ENCODE measurements around the gene ARHGDIA.
A peak's percentile ranks its signal among the peaks of the same experiment; 100 is the strongest.

Gene ARHGDIA

DNA sequence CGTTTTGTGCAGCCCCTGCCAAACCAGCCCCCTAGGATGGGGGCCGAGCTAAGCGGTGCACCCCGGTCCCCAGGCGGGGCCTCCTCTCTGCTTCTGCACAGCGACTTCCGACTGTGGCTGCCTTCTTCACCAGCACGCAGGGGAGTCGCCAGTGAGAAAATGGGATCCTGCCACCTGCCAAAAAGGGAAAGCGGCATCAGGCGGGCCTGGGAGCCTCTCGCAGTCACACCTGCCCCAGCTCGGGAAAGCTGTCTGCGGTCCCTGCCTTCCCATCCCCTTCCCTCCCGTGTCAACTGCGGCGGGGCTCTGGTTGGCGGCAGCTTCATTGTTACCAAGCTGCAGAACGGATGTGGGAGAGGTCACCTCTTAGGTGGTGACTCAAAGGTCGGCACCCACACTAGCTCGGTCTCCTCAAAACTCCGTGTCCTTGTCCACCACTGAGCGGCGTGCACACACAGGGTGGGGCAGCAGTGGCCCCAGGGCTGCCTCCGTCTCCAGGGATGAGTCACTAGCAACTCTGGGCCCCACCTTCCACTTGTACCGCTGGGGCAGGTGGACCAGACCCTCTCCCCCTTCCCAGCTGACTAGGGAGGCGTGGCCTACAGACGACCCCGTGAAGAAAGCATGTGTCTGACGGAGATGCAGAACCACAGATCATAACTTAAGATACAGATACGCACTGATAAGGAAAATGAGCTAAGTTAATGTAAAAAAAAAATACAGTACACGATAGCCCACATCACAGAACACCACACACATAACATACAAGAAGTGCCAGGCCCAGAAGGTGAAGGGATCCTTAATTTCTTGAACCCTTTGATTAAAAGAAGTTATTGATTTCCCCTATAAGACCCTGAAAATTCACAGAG is 41.5 kb upstream of the ARHGDIA start:
- TF ChIP-seq SPI1 (IDR thresholded peaks at IDR 0.05; ENCODE audit: low read depth, low read length) (no peak), POU2F2 (IDR thresholded peaks at IDR 0.05; ENCODE audit: low read depth, low read length) (no peak), TAF1 (IDR thresholded peaks at IDR 0.05; ENCODE audit: low read depth, low read length) (no peak), PAX5 (IDR thresholded peaks at IDR 0.05; ENCODE audit: insufficient read depth, low read length, severe bottlenecking) (no peak), POLR2AphosphoS5 (IDR thresholded peaks at IDR 0.05; ENCODE audit: low read depth, low read length) (no peak), POLR2A (IDR thresholded peaks at IDR 0.05; ENCODE audit: low read depth, low read length) (no peak)
- FAIRE-seq = no peak
- DNase-seq (ENCODE audit: insufficient read length, low spot score) = no peak

DNA sequence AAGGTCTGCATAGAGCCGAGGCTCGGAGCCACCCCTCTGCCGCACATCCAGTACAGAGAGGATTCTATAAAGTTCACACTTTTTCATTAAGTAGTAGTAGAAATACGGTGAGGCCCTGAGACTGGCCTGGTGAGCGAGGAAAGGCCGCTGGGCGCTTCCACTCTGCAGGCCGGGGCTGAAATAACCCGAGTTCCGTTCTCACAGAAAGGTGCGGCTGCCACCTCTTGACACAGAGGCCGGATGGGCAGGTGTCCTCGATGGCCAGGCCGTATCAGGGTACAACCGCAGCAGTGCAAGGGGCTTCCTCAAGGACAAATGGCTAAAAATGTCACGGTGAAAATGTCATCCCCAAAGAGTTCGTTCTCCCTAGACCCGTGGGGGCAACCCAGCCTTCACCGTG is 40.8 kb upstream of the ARHGDIA start:
- no peak for FAIRE-seq
- no peak for DNase-seq (ENCODE audit: insufficient read length, low spot score)
- TF ChIP-seq SPI1 (IDR thresholded peaks at IDR 0.05; ENCODE audit: low read depth, low read length) (no peak), POU2F2 (IDR thresholded peaks at IDR 0.05; ENCODE audit: low read depth, low read length) (0 out of 2 replicates have a peak, but pooled peaks have one; percentile 39)

DNA sequence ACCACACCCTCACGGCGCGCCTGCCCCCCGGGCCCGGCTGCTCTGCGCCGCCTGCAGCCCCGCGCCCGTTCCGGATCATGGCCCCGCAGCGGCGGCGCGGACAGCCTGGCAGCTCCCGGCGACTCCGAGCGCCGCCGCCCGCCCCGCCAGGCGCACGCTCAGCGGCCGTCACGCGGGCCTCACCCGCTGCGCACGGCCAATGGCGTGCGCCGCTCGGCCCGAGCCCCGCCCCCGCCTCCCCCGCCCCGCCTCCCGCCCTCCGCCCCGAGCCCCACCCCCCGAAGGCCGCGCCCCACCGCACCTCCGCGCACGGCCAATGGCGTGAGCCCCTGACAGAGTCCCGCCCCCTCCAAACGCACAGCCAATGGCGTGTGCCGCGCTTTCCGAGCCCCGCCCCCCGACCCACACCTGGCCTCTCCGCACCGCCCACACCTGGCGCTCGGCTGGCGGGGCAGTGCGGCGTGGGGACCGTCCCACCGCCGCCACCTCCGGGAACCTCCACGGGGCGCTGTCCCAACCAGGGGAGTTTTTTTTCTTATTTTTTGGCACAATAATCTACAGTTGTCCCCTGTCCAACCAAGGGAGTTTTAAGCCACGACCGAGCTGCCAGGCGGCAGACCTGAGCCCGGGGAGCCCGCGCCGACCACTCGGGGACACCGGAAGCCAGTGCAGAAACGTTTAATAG is 40.3 kb upstream of the ARHGDIA start, which contains the start of gene PCYT2:
Gene PCYT2 (minus strand): TSS at position 123 of the 685 bp plus-strand sequence. CDS start 44 bp downstream, at position 79.
- peak; percentile 94 for FAIRE-seq

DNA sequence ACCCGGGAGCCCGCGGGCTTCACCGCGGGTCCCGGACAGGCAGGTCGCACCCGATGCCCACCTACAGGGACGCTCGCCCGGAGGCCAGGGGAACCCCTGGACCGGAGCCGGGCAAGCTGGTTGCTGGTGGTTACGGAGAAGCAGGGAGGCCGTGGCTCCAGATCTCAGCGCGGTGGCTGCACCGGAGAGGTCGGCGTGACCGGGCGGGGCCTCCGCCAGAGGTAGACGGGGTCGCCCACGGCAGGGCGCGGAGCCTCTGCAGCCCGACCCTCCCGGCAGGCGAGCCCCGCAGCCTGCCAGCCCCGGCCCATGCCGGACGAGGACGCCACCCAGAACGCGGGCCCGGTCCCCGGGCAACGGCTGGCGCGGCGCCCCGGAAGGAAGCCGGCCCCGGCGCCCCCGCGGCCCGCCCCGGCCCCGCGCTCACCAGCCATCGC is 39.7 kb upstream of the ARHGDIA start:
- FAIRE-seq = peak; percentile 80
- DNase-seq (ENCODE audit: insufficient read length, low spot score) = no peak
- TF ChIP-seq POLR2AphosphoS5 (IDR thresholded peaks at IDR 0.05; ENCODE audit: low read depth, low read length) (no peak), SPI1 (IDR thresholded peaks at IDR 0.05; ENCODE audit: low read depth, low read length) (no peak), TAF1 (IDR thresholded peaks at IDR 0.05; ENCODE audit: low read depth, low read length) (no peak), PAX5 (IDR thresholded peaks at IDR 0.05; ENCODE audit: insufficient read depth, low read length, severe bottlenecking) (no peak), POU2F2 (IDR thresholded peaks at IDR 0.05; ENCODE audit: low read depth, low read length) (no peak), POLR2A (IDR thresholded peaks at IDR 0.05; ENCODE audit: low read depth, low read length) (no peak)

More for the DNA sequence above, 40.3 kb upstream of the ARHGDIA start, which contains the start of gene PCYT2:
- TF ChIP-seq POLR2AphosphoS5 (IDR thresholded peaks at IDR 0.05; ENCODE audit: low read depth, low read length) = no peak; the same call in 1 of the 2 replicates
- TF ChIP-seq POU2F2 (IDR thresholded peaks at IDR 0.05; ENCODE audit: low read depth, low read length) = no peak
- peak; percentile 74 for TF ChIP-seq PAX5 (IDR thresholded peaks at IDR 0.05; ENCODE audit: insufficient read depth, low read length, severe bottlenecking)
- peak; percentile 100 for DNase-seq (ENCODE audit: insufficient read length, low spot score)

DNA sequence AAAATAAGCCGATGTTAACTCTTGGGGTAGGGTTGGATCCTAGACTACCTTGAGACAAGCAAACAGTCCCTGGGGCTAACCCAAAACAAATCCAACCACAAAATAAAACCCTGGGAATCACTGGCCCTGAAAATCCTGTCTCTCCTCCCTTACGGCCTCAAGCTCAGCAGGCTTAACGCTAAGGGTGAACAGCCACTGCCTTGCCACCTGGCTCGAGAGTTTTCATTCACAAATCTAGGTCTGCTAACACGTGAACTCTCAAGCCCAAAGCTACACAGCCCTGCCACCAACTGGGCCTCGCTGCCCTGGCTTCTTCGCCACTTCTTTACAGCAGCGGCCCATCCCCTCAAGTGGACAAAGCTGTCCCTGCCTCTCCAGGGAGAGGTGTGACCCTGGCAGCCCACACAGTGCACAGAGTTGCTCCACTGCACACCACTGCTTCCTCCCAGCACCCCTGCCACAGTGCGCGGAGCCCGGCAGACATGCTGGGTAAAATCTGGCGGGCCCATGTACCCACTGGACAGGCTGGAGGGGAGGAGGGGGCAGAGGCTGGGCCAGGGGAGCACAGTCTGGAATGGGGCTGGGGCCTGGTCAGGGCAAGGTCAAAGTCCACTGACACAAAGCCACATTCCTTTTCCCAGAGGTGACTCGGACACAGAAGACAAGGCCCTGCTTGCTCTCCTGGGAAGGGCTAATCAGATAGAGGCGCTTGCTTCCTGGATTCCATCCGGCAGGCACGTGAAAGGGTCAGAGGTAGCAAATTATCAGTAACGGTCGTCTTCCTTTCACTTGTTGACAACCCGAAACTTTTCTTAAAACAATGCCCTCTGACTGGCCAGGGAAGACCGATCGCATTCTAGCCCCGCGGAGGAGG is 39.1 kb upstream of the ARHGDIA start:
- TF ChIP-seq PAX5 (IDR thresholded peaks at IDR 0.05; ENCODE audit: insufficient read depth, low read length, severe bottlenecking) (no peak), POU2F2 (IDR thresholded peaks at IDR 0.05; ENCODE audit: low read depth, low read length) (no peak), TAF1 (IDR thresholded peaks at IDR 0.05; ENCODE audit: low read depth, low read length) (no peak), POLR2AphosphoS5 (IDR thresholded peaks at IDR 0.05; ENCODE audit: low read depth, low read length) (no peak), SPI1 (IDR thresholded peaks at IDR 0.05; ENCODE audit: low read depth, low read length) (no peak), POLR2A (IDR thresholded peaks at IDR 0.05; ENCODE audit: low read depth, low read length) (no peak)
- DNase-seq (ENCODE audit: insufficient read length, low spot score) (no peak), FAIRE-seq (peak; percentile 54)

DNA sequence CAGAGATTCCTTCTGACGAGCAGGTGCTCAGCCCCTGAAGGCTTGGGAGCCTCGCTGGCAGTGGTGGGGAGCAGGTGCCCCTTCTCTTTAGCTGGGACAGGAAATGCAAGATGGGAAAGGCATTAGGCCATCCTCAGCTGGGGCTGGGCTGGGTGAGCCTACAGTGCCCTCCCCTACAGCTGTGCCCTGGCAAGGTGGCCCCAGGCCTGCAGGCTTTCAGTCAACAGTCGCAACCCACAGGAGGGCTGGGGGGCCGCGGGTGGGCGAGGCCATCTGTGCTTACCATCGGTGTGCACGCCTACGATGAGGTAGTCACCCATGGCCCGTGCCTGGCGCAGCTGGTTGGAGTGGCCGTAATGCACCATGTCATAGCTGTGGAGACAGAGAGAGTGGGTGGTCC is 38.1 kb upstream of the ARHGDIA start:
- no peak for DNase-seq (ENCODE audit: insufficient read length, low spot score)
- FAIRE-seq = no peak
- TF ChIP-seq PAX5 (IDR thresholded peaks at IDR 0.05; ENCODE audit: insufficient read depth, low read length, severe bottlenecking) (no peak), POU2F2 (IDR thresholded peaks at IDR 0.05; ENCODE audit: low read depth, low read length) (no peak), POLR2AphosphoS5 (IDR thresholded peaks at IDR 0.05; ENCODE audit: low read depth, low read length) (no peak), TAF1 (IDR thresholded peaks at IDR 0.05; ENCODE audit: low read depth, low read length) (no peak), POLR2A (IDR thresholded peaks at IDR 0.05; ENCODE audit: low read depth, low read length) (no peak), SPI1 (IDR thresholded peaks at IDR 0.05; ENCODE audit: low read depth, low read length) (no peak)

DNA sequence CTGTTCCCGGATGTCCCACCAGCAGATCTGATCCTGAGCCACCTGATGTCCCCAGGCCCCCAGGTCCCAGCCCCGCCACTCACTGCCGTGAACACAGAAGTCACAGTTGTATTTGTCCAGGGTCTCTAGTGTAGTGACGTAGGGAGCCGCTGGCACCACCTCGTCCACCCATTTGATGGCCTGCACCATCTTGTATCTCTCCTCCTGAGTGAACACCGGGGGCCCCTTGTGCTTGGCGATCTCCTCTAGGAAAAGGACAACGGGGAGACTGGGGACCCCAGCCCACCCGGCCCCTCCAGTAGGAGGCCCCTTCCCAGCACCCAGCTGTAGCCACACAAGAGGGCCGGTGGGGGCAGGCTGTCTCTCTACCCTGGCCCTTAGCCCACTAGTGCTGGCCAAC is 37.7 kb upstream of the ARHGDIA start:
- TF ChIP-seq POLR2AphosphoS5 (IDR thresholded peaks at IDR 0.05; ENCODE audit: low read depth, low read length) = no peak
- no peak for TF ChIP-seq SPI1 (IDR thresholded peaks at IDR 0.05; ENCODE audit: low read depth, low read length)
- TF ChIP-seq PAX5 (IDR thresholded peaks at IDR 0.05; ENCODE audit: insufficient read depth, low read length, severe bottlenecking) = no peak
- no peak for TF ChIP-seq POU2F2 (IDR thresholded peaks at IDR 0.05; ENCODE audit: low read depth, low read length)
- TF ChIP-seq TAF1 (IDR thresholded peaks at IDR 0.05; ENCODE audit: low read depth, low read length) = no peak
- no peak for TF ChIP-seq POLR2A (IDR thresholded peaks at IDR 0.05; ENCODE audit: low read depth, low read length)
- DNase-seq (ENCODE audit: insufficient read length, low spot score) (no peak), FAIRE-seq (no peak)

DNA sequence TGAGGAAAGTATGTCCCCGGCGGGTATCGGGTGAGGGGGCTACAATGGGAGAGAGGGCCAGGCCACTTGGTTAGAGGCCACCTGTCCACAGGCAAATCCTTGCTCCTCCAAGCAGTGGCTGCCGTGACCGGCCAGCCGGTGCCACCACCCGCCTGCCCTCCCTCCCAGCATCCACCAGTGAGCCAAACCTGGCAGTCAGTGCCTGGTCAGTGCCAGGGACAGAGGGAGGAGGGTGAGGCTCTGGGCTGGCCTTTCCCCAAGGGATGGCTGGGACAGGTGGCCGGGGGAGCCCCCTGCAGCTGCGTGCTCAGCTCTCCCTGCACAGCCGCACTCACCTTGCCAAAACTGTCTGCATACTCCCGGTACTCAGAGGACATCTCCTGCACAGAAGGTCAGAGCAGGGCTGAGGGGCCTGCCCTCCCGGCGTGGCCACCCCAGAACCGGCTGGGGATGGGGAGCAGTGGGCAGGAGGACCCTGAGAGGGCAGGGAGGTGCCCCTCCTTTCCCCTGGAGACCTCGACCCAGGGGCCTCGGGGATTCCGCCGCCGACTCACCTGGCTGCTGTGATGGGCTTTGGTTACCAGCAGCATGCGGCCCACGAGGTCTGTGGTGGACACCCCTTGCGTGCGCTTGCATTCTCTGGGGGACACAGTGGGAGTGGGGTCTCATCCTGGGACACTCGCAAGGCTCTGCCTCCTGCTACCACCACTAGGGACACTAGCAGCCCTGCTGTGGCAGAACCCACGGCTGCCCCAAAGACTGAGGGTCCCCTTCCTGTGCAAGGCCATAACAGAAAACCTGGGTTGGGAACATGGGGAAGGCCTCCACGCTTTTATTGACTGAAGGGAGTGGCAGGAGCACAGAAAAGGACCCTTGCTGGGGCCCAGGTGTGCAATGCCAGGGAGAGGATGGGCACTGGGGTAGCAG is 36.3 kb upstream of the ARHGDIA start:
- FAIRE-seq = no peak
- TF ChIP-seq POLR2A (IDR thresholded peaks at IDR 0.05; ENCODE audit: low read depth, low read length) (no peak), SPI1 (IDR thresholded peaks at IDR 0.05; ENCODE audit: low read depth, low read length) (no peak), PAX5 (IDR thresholded peaks at IDR 0.05; ENCODE audit: insufficient read depth, low read length, severe bottlenecking) (no peak), POU2F2 (IDR thresholded peaks at IDR 0.05; ENCODE audit: low read depth, low read length) (no peak), POLR2AphosphoS5 (IDR thresholded peaks at IDR 0.05; ENCODE audit: low read depth, low read length) (no peak), TAF1 (IDR thresholded peaks at IDR 0.05; ENCODE audit: low read depth, low read length) (no peak)
- no peak for DNase-seq (ENCODE audit: insufficient read length, low spot score)

Measured in GM12891 (cell line).